Measurements from ENCODE around the gene TNFRSF4. TPM values are rescaled to one million over a fixed set of nuclear protein-coding genes. Genes with fewer than 3 reads are reported as not detected.

TNFRSF4 gene
- total and polyA plus RNA-seq, 10 of the 15 experiments (the other 5 are each of a cell fraction or from before 2014, with no cell fraction given) = 0.05 to 7.3 (median 2.5) TPM; not detected in 1

DNA sequence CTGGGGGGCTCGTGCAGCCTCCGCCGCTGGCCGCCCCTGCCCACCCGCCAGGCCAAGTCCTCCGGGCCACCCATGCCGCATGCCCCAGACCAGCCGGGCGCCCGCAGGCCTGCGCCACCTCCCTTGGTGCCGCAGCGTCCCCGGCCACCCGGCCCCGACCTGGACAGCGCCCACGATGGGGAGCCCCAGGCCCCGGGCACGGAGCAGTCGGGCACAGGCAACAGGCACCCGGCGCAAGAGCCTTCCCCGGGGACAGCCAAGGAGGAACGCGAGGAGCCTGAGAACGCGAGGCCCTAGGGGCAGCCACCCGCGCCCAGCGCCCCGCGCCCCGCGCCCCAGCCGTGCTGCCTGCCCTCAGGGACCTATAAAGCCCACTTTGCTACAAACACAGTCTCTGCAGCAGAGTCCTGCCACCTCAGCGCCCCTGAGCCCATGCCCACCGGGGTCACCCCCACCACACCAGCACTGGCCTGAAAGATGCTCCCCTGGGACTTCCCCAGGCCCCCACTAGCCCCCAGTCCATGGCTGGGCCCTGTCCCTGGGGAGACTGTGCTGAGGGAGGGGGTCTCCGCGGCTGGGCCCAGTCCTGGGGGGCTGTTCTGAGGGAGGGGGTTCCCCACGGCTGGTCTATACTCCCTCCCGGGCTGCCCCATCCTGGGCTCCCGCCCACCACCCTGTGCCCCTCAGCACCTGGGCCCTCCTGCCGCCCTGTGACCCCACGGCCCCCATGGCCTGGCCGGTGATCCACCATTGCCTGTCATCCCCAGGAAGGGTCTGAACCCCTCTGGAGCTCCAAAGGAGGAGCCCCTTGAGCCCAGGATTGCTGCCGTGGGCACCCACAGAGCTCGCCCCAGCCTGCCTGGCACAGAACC, 16.2 kb downstream of the TNFRSF4 start:
- in situ Hi-C loops (cut with MboI) = no loop called here
- Histone ChIP-seq H3K4me3 (no peak overlapping the region), H3K27ac (ENCODE audit: control insufficient read depth, insufficient read depth) (no peak overlapping the region), H3K36me3 (ENCODE audit: control insufficient read depth in 2 of 2, insufficient read depth in 2 of 2, low read length in 1 of 2) (no peaks in the 10 kb centered on the region), H2AFZ (ENCODE audit: control insufficient read depth, low read depth, low read length) (no peak overlapping the region), H3K27me3 (replicated peaks in 1 of 2; ENCODE audit: control insufficient read depth in 2 of 2, insufficient read depth in 2 of 2, low read length in 1 of 2) (no peaks in the 10 kb centered on the region), H3K4me2 (ENCODE audit: control insufficient read depth, insufficient read depth) (no peak overlapping the region), H3K9ac (ENCODE audit: control insufficient read depth, insufficient read depth, low read length) (no peak overlapping the region), H4K20me1 (ENCODE audit: control insufficient read depth, insufficient read depth) (no peaks in the 10 kb centered on the region), H3K4me1 (ENCODE audit: control insufficient read depth, insufficient read depth, low read length) (no peaks in the 10 kb centered on the region), H3K9me3 (replicated peaks; ENCODE audit: control insufficient read depth, insufficient read depth, low read length) (peaks cover 2% of the 10 kb centered on the region; the same call in 1 of the 3 replicates), H3K79me2 (ENCODE audit: control insufficient read depth, insufficient read depth, low read length) (no peaks in the 10 kb centered on the region)
- ChIA-PET RAD21 (ENCODE audit: unreplicated experiment) (no interaction called here), SMC1A (ENCODE audit: uncharacterized antibody, unreplicated experiment) (no interaction called here), POLR2A (no interaction called here), CTCF (no interaction called here)
- no TSS peak for BruUV-seq (replicated peaks)
- DNase-seq (ENCODE audit: low read depth, low spot score) (no peak), FAIRE-seq (no peak), ATAC-seq (no peak)
- TF ChIP-seq YBX1 (IDR thresholded peaks at IDR 0.05) (no peak), NR2F1 (conservative IDR thresholded peaks at IDR 0.05) (no peak), ETV6 (conservative IDR thresholded peaks at IDR 0.05 in 1 of 2, IDR thresholded peaks at IDR 0.05 in 1 of 2; ENCODE audit: borderline replicate concordance in 1 of 2, low read depth in 1 of 2) (no peak), STAT1 (conservative IDR thresholded peaks at IDR 0.05) (no peak), KDM1A (IDR thresholded peaks at IDR 0.05; ENCODE audit: borderline replicate concordance) (no peak), KLF5 (IDR thresholded peaks at IDR 0.05; ENCODE audit: partially characterized antibody) (no peak), MTA3 (IDR thresholded peaks at IDR 0.05; ENCODE audit: borderline replicate concordance, low read length) (no peak), JUND (IDR thresholded peaks at IDR 0.05; ENCODE audit: low read depth, low read length) (no peak), NRF1 (conservative IDR thresholded peaks at IDR 0.05; ENCODE audit: low read depth, low read length) (no peak)
- TF ChIP-seq, protein P1, sequence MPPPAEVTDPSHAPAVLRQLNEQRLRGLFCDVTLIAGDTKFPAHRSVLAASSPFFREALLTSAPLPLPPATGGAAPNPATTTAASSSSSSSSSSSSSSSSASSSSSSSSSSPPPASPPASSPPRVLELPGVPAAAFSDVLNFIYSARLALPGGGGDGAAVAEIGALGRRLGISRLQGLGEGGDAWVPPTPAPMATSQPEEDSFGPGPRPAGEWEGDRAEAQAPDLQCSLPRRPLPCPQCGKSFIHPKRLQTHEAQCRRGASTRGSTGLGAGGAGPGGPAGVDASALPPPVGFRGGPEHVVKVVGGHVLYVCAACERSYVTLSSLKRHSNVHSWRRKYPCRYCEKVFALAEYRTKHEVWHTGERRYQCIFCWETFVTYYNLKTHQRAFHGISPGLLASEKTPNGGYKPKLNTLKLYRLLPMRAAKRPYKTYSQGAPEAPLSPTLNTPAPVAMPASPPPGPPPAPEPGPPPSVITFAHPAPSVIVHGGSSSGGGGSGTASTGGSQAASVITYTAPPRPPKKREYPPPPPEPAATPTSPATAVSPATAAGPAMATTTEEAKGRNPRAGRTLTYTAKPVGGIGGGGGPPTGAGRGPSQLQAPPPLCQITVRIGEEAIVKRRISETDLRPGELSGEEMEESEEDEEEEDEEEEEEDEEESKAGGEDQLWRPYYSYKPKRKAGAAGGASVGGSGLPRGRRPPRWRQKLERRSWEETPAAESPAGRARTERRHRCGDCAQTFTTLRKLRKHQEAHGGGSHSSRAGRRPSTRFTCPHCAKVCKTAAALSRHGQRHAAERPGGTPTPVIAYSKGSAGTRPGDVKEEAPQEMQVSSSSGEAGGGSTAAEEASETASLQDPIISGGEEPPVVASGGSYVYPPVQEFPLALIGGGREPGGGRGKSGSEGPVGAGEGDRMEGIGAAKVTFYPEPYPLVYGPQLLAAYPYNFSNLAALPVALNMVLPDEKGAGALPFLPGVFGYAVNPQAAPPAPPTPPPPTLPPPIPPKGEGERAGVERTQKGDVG (CRISPR knock-in tag; IDR thresholded peaks at IDR 0.05) = no peak
- TF ChIP-seq, protein P2, sequence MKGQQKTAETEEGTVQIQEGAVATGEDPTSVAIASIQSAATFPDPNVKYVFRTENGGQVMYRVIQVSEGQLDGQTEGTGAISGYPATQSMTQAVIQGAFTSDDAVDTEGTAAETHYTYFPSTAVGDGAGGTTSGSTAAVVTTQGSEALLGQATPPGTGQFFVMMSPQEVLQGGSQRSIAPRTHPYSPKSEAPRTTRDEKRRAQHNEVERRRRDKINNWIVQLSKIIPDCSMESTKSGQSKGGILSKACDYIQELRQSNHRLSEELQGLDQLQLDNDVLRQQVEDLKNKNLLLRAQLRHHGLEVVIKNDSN (IDR thresholded peaks at IDR 0.05; ENCODE audit: borderline replicate concordance, extremely low read length, insufficient read depth, low read depth, low read length) = no peak
- TF ChIP-seq, protein P3, sequence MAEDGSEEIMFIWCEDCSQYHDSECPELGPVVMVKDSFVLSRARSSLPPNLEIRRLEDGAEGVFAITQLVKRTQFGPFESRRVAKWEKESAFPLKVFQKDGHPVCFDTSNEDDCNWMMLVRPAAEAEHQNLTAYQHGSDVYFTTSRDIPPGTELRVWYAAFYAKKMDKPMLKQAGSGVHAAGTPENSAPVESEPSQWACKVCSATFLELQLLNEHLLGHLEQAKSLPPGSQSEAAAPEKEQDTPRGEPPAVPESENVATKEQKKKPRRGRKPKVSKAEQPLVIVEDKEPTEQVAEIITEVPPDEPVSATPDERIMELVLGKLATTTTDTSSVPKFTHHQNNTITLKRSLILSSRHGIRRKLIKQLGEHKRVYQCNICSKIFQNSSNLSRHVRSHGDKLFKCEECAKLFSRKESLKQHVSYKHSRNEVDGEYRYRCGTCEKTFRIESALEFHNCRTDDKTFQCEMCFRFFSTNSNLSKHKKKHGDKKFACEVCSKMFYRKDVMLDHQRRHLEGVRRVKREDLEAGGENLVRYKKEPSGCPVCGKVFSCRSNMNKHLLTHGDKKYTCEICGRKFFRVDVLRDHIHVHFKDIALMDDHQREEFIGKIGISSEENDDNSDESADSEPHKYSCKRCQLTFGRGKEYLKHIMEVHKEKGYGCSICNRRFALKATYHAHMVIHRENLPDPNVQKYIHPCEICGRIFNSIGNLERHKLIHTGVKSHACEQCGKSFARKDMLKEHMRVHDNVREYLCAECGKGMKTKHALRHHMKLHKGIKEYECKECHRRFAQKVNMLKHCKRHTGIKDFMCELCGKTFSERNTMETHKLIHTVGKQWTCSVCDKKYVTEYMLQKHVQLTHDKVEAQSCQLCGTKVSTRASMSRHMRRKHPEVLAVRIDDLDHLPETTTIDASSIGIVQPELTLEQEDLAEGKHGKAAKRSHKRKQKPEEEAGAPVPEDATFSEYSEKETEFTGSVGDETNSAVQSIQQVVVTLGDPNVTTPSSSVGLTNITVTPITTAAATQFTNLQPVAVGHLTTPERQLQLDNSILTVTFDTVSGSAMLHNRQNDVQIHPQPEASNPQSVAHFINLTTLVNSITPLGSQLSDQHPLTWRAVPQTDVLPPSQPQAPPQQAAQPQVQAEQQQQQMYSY (CRISPR knock-in tag; IDR thresholded peaks at IDR 0.05) = no peak
- TF ChIP-seq, protein P4, sequence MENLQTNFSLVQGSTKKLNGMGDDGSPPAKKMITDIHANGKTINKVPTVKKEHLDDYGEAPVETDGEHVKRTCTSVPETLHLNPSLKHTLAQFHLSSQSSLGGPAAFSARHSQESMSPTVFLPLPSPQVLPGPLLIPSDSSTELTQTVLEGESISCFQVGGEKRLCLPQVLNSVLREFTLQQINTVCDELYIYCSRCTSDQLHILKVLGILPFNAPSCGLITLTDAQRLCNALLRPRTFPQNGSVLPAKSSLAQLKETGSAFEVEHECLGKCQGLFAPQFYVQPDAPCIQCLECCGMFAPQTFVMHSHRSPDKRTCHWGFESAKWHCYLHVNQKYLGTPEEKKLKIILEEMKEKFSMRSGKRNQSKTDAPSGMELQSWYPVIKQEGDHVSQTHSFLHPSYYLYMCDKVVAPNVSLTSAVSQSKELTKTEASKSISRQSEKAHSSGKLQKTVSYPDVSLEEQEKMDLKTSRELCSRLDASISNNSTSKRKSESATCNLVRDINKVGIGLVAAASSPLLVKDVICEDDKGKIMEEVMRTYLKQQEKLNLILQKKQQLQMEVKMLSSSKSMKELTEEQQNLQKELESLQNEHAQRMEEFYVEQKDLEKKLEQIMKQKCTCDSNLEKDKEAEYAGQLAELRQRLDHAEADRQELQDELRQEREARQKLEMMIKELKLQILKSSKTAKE (IDR thresholded peaks at IDR 0.05; ENCODE audit: low read depth, poor library complexity, severe bottlenecking) = no peak
- intact Hi-C loops (cut with micrococcal nuclease; ENCODE audit: unreplicated experiment) = no loop called here
- 63% methylated on average over 35 of the region's 48 CpGs for WGBS (ENCODE audit: insufficient coverage, insufficient replicate concordance, low lambda C conversion rate, missing lambda C conversion rate)
